ENCODE measurements around the gene FSHR. TPM values are rescaled to one million over a fixed set of nuclear protein-coding genes. Genes with fewer than 3 reads are reported as not detected.

The FSHR gene
- total and polyA plus RNA-seq, 9 donors: 0.22 to 4.0 (median 1.8) TPM

DNA sequence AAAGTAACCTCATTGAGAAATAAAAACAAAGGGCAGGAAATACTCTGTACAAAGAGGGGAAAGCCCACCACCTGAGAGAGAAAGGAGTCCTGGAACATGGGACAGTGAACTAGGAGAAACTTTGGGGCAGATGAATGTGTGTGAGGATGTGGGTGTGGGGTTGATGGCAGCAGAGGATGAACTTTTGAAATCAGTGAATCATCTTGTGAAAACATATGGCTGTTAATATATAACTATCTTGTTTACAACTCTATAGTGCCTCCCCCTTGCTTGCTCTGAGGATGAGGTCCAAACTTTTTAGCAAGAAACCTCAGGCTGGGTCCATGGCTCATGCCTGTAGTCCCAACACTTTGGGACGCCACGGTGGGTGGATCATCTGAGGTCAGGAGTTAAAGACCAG is 227.0 kb downstream of the FSHR start:
- H3K4me1 ChIP-seq (ENCODE audit: insufficient read depth): no peaks in the 10 kb centered on the region
- H3K9me3 ChIP-seq: no peaks in the 10 kb centered on the region
- intact Hi-C loops (cut with DNase I): no loop called here

GRCh38 chr2:48915884-48916283 is 238.4 kb downstream of the FSHR start:
- intact Hi-C loops (cut with DNase I): no loop called here
- DNase-seq: no peak
- H3K4me3 ChIP-seq: no peak overlapping the region
- H3K9me3 ChIP-seq: no peaks in the 10 kb centered on the region
- no peaks in the 10 kb centered on the region for H3K27me3 ChIP-seq
- no peaks in the 10 kb centered on the region for H3K36me3 ChIP-seq
- no peak overlapping the region for H3K27ac ChIP-seq
- TF ChIP-seq POLR2A (IDR thresholded peaks at IDR 0.05) (no peak), CTCF (IDR thresholded peaks at IDR 0.05) (no peak), EP300 (IDR thresholded peaks at IDR 0.05) (no peak)
- WGBS, 3 donors: 94 to 96% (median 94%) methylated on average over 19 of the region's 19 CpGs
- H3K4me1 ChIP-seq (ENCODE audit: insufficient read depth): no peaks in the 10 kb centered on the region

More for the DNA sequence above, 227.0 kb downstream of the FSHR start:
- 86 to 90% (median 90%) methylated on average over 2 of the region's 2 CpGs for WGBS, 3 donors
- Histone ChIP-seq H3K27me3 (no peaks in the 10 kb centered on the region), H3K36me3 (no peaks in the 10 kb centered on the region), H3K27ac (no peak overlapping the region), H3K4me3 (no peak overlapping the region)
- TF ChIP-seq POLR2A (IDR thresholded peaks at IDR 0.05): no peak
- no peak for TF ChIP-seq CTCF (IDR thresholded peaks at IDR 0.05)
- no peak for TF ChIP-seq EP300 (IDR thresholded peaks at IDR 0.05)
- no peak for DNase-seq

DNA sequence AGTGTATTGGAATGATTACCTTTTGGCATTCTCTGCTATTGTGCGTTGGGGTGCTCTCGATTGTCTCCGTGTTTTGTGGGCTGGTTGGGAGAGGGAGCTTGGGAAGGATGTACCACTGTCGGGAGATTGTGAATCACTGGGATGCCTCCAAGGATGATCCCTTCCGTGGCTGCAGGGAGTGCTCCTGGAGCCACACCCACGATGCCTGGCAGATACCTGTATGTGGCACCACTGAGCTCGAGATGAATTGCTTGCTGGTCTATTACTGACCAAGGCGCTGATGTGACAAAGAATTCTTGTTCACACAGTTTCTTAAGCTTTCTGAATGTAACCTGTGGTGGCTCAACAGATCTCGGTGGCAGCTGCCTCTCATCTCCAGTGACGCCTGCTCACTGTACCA is 239.1 kb downstream of the FSHR start:
- H3K27me3 ChIP-seq: no peaks in the 10 kb centered on the region
- no peaks in the 10 kb centered on the region for H3K36me3 ChIP-seq
- H3K4me3 ChIP-seq: no peak overlapping the region
- H3K4me1 ChIP-seq (ENCODE audit: insufficient read depth): no peaks in the 10 kb centered on the region
- no peak for DNase-seq
- TF ChIP-seq POLR2A (IDR thresholded peaks at IDR 0.05): no peak
- TF ChIP-seq CTCF (IDR thresholded peaks at IDR 0.05): no peak
- no peak for TF ChIP-seq EP300 (IDR thresholded peaks at IDR 0.05)
- WGBS, 3 donors: 73 to 81% (median 80%) methylated on average over 10 of the region's 10 CpGs
- intact Hi-C loops (cut with DNase I): no loop called here
- H3K27ac ChIP-seq: no peak overlapping the region
- H3K9me3 ChIP-seq: no peaks in the 10 kb centered on the region

GRCh38 chr2:48914477-48915089 is 239.7 kb downstream of the FSHR start:
- no peak for DNase-seq
- Histone ChIP-seq H3K9me3 (no peaks in the 10 kb centered on the region), H3K27me3 (no peaks in the 10 kb centered on the region), H3K36me3 (no peaks in the 10 kb centered on the region), H3K27ac (no peak overlapping the region), H3K4me1 (ENCODE audit: insufficient read depth) (no peaks in the 10 kb centered on the region), H3K4me3 (no peak overlapping the region)
- 24 to 32% (median 27%) methylated on average over 1 of the region's 1 CpG for WGBS, 3 donors
- no peak for TF ChIP-seq POLR2A (IDR thresholded peaks at IDR 0.05)
- no peak for TF ChIP-seq EP300 (IDR thresholded peaks at IDR 0.05)
- TF ChIP-seq CTCF (IDR thresholded peaks at IDR 0.05): no peak
- intact Hi-C loops (cut with DNase I): no loop called here

Small RNAs within 50 kb of the gene (microRNA-seq; reads per million reads assigned to microRNA genes)
- gene MIR548BA: 0 to 1.4 (median 0.18) reads per million in 3 donors

Small RNAs within 50 kb of the gene (small RNA-seq; reads per million reads assigned to genes)
- not detected for gene MIR548BA
